Breast epithelium (tissue), 4 donors: ENCODE measurements around the gene FNDC10. TPM values are rescaled to one million over a fixed set of nuclear protein-coding genes. Genes with fewer than 3 reads are reported as not detected.

ENCODE experiments used
- DNase-seq, 2 donors: peaks; one replicate each; pipeline ENCODE4 v3.0.0-alpha.2; 2019; ENCODE audit warnings: low spot score in 2 of 2
- H3K27ac ChIP-seq, 2 donors: fragments of 200-600 bp; sonication (generic) in 1 of 2; one replicate each; pipeline ENCODE4 v1.5.1; 2016 to 2019; ENCODE audit warnings: mild to moderate bottlenecking in 1 of 2
- H3K27me3 ChIP-seq, 2 donors: fragments of 200-600 bp; sonication (generic) in 1 of 2; one replicate each; pipeline versions ENCODE4 v1.5.1 to v1.6.0; 2017 to 2019; ENCODE audit warnings: control low read depth in 1 of 2, mild to moderate bottlenecking in 1 of 2
- H3K36me3 ChIP-seq: fragments of 200-600 bp; one replicate; pipeline ENCODE4 v1.5.1; 2019
- H3K4me1 ChIP-seq, 2 donors: fragments of 200-600 bp; sonication (generic); one replicate each; pipeline ENCODE4 v1.5.1; 2016 to 2019; ENCODE audit warnings: control low read depth in 1 of 2
- H3K4me3 ChIP-seq, 3 donors: fragments of 200-600 bp; sonication (generic); 1 replicate in 2 of 3; 2 replicates in 1 of 3; pipeline ENCODE4 v1.5.1; 2016 to 2019; ENCODE audit warnings: mild to moderate bottlenecking in 3 of 3, moderate library complexity in 2 of 3
- H3K9me3 ChIP-seq, 2 donors: fragments of 200-600 bp; sonication (generic) in 1 of 2; one replicate each; pipeline ENCODE4 v1.5.1; 2016 to 2019; ENCODE audit warnings: control low read depth in 1 of 2
- CTCF ChIP-seq, 3 donors: fragments of 450-650 bp; IDR thresholded peaks; one replicate each; pipeline ENCODE4 v1.5.1; 2016 to 2017; ENCODE audit warnings: antibody characterized with exemption in 3 of 3, mild to moderate bottlenecking in 3 of 3, moderate library complexity in 3 of 3
- POLR2A ChIP-seq: fragments of 450-650 bp; IDR thresholded peaks from one replicate; pipeline ENCODE4 v1.6.1; 2016; ENCODE audit warnings: antibody characterized with exemption, mild to moderate bottlenecking, moderate library complexity
- POLR2AphosphoS5 ChIP-seq, 3 donors: sonication (generic); formaldehyde crosslinking; IDR thresholded peaks; one replicate each; pipeline ENCODE4 v1.6.1; 2017; ENCODE audit warnings: antibody characterized with exemption in 3 of 3
- intact Hi-C: fragments of 100-400 bp; cut with DNase I; formaldehyde crosslinking; loops from one replicate; pipeline ENCODE4 v1.15.1; 2023; ENCODE audit warnings: low total_unique reads
- total RNA-seq, 3 donors: library from RNA; depleted of rRNA; stranded (reverse); fragments of >200 nt; gene quantifications; one replicate each; pipeline ENCODE4 v1.1.0, GENCODE V29; 2016

FNDC10 gene
- total RNA-seq, 3 donors from 2014 or later = 0.48 to 2.9 (median 0.98) TPM

- no peak for DNase-seq
- no peak overlapping the region for H3K27ac ChIP-seq
- H3K36me3 ChIP-seq = no peaks in the 10 kb centered on the region
- peak overlapping the region in 2 of 3 donors; percentile 47 to 80 for H3K4me3 ChIP-seq
- peaks cover 6 to 8% of the 10 kb centered on the region in 2 donors for H3K4me1 ChIP-seq
- intact Hi-C loops = no loop called here
- peaks cover 5 to 6% of the 10 kb centered on the region in 2 donors for H3K27me3 ChIP-seq
- TF ChIP-seq POLR2A (no peak), CTCF (IDR thresholded peaks at IDR 0.05) (no peak), POLR2AphosphoS5 (IDR thresholded peaks at IDR 0.05) (no peak)
- no peaks in the 10 kb centered on the region for H3K9me3 ChIP-seq
Measured at GRCh38 chr1:1599030-1599934, 653 bp downstream of the FNDC10 start.

- Histone ChIP-seq H3K27me3 (peaks cover 5 to 6% of the 10 kb centered on the region in 2 donors), H3K9me3 (no peaks in the 10 kb centered on the region), H3K27ac (no peak overlapping the region), H3K4me3 (no peak overlapping the region), H3K4me1 (peaks cover 6 to 8% of the 10 kb centered on the region in 2 donors), H3K36me3 (no peaks in the 10 kb centered on the region)
- intact Hi-C loops = no loop called here
- DNase-seq = no peak
- TF ChIP-seq POLR2AphosphoS5 (IDR thresholded peaks at IDR 0.05) (no peak), POLR2A (no peak), CTCF (IDR thresholded peaks at IDR 0.05) (no peak)
Measured at GRCh38 chr1:1598720-1599029, 1.3 kb downstream of the FNDC10 start.

GRCh38 chr1:1598051-1598719, 1.8 kb downstream of the FNDC10 start:
- DNase-seq = no peak
- no peak overlapping the region for H3K4me3 ChIP-seq
- H3K27me3 ChIP-seq = peaks cover 5 to 6% of the 10 kb centered on the region in 2 donors
- no peaks in the 10 kb centered on the region for H3K36me3 ChIP-seq
- H3K9me3 ChIP-seq = no peaks in the 10 kb centered on the region
- H3K4me1 ChIP-seq = peaks cover 6 to 8% of the 10 kb centered on the region in 2 donors
- intact Hi-C loops = no loop called here
- TF ChIP-seq CTCF (IDR thresholded peaks at IDR 0.05) = no peak
- no peak for TF ChIP-seq POLR2A
- TF ChIP-seq POLR2AphosphoS5 (IDR thresholded peaks at IDR 0.05) = no peak
- H3K27ac ChIP-seq = no peak overlapping the region

- H3K4me1 ChIP-seq = peaks cover 6 to 8% of the 10 kb centered on the region in 2 donors
- no peak for DNase-seq
- H3K27me3 ChIP-seq = peaks cover 5 to 6% of the 10 kb centered on the region in 2 donors
- TF ChIP-seq POLR2AphosphoS5 (IDR thresholded peaks at IDR 0.05) = no peak
- no peak for TF ChIP-seq POLR2A
- no peak for TF ChIP-seq CTCF (IDR thresholded peaks at IDR 0.05)
- intact Hi-C loops = no loop called here
- no peaks in the 10 kb centered on the region for H3K9me3 ChIP-seq
- H3K4me3 ChIP-seq = no peak overlapping the region
- H3K27ac ChIP-seq = no peak overlapping the region
- no peaks in the 10 kb centered on the region for H3K36me3 ChIP-seq
Measured at GRCh38 chr1:1597275-1597930, 2.5 kb downstream of the FNDC10 start.
